Panc1 (cell line): Measurements from ENCODE around the gene ZSCAN10.

Experiments
- POLR2AphosphoS5 ChIP-seq: IDR thresholded peaks from 2 replicates; pipeline ENCODE4 v1.6.1; 2012; ENCODE audit warnings: mild to moderate bottlenecking, low read depth, low read length, moderate library complexity
- SIN3A ChIP-seq: IDR thresholded peaks from 2 replicates; pipeline ENCODE4 v1.6.1; 2012; ENCODE audit warnings: low read depth, mild to moderate bottlenecking, low read length, moderate library complexity, borderline replicate concordance; ENCODE audit not compliant: insufficient read depth
- TCF7L2 ChIP-seq: IDR thresholded peaks from 2 replicates; pipeline ENCODE4 v1.6.1; 2011; ENCODE audit warnings: mild to moderate bottlenecking, low read depth, low read length, inconsistent platforms
- TF ChIP-seq, protein P1 (sequence below), 2 experiments: IDR thresholded peaks; 2 replicates each; pipeline ENCODE4 v1.6.1; 2011 to 2012; ENCODE audit warnings: low read depth in 2 of 2, control low read depth in 1 of 2, low read length in 1 of 2, mild to moderate bottlenecking in 1 of 2, moderate library complexity in 1 of 2; ENCODE audit not compliant: insufficient read depth in 1 of 2
- TF ChIP-seq, protein P2 (sequence below): fragments of 450-650 bp; IDR thresholded peaks from 2 replicates; pipeline ENCODE4 v1.5.1; 2017; ENCODE audit warnings: mild to moderate bottlenecking

GRCh38 chr16:3088450-3088849 lies 10.6 kb downstream of the ZSCAN10 start:
- TF ChIP-seq, protein P1, sequence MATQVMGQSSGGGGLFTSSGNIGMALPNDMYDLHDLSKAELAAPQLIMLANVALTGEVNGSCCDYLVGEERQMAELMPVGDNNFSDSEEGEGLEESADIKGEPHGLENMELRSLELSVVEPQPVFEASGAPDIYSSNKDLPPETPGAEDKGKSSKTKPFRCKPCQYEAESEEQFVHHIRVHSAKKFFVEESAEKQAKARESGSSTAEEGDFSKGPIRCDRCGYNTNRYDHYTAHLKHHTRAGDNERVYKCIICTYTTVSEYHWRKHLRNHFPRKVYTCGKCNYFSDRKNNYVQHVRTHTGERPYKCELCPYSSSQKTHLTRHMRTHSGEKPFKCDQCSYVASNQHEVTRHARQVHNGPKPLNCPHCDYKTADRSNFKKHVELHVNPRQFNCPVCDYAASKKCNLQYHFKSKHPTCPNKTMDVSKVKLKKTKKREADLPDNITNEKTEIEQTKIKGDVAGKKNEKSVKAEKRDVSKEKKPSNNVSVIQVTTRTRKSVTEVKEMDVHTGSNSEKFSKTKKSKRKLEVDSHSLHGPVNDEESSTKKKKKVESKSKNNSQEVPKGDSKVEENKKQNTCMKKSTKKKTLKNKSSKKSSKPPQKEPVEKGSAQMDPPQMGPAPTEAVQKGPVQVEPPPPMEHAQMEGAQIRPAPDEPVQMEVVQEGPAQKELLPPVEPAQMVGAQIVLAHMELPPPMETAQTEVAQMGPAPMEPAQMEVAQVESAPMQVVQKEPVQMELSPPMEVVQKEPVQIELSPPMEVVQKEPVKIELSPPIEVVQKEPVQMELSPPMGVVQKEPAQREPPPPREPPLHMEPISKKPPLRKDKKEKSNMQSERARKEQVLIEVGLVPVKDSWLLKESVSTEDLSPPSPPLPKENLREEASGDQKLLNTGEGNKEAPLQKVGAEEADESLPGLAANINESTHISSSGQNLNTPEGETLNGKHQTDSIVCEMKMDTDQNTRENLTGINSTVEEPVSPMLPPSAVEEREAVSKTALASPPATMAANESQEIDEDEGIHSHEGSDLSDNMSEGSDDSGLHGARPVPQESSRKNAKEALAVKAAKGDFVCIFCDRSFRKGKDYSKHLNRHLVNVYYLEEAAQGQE (IDR thresholded peaks at IDR 0.05; ENCODE audit: insufficient read depth in 1 of 2, low read depth in 2 of 2, low read length in 1 of 2), result no peak
- TF ChIP-seq TCF7L2 (no peak), POLR2AphosphoS5 (no peak), SIN3A (no peak)
- TF ChIP-seq, protein P2, sequence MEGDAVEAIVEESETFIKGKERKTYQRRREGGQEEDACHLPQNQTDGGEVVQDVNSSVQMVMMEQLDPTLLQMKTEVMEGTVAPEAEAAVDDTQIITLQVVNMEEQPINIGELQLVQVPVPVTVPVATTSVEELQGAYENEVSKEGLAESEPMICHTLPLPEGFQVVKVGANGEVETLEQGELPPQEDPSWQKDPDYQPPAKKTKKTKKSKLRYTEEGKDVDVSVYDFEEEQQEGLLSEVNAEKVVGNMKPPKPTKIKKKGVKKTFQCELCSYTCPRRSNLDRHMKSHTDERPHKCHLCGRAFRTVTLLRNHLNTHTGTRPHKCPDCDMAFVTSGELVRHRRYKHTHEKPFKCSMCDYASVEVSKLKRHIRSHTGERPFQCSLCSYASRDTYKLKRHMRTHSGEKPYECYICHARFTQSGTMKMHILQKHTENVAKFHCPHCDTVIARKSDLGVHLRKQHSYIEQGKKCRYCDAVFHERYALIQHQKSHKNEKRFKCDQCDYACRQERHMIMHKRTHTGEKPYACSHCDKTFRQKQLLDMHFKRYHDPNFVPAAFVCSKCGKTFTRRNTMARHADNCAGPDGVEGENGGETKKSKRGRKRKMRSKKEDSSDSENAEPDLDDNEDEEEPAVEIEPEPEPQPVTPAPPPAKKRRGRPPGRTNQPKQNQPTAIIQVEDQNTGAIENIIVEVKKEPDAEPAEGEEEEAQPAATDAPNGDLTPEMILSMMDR, result no peak
